Measurements from ENCODE around the gene HSD11B1L.

Gene HSD11B1L

DNA sequence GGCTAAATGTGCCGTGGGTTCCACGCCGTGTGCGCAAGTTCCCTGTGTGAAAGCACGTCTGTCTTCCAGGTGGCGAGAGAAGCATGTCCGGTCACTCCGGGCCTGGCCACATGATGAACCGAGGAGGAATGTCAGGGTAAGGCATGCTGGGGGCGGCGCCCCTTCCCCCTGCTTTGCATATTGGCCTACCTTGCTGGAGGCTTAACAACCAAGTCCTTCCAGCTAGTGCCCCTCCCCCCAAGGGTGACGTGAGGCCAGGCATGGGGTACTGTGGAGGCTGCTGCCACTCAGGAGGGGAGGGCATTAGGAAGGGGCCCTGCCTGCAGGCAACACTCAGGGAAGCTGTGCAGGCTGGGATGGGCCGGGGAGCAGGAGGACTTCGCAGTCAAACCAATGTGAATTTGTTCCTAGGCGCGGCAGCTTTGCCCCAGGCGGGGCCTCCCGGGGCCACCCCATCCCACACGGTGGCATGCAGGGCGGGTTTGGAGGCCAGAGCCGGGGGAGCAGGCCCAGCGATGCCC, 13.0 kb upstream of the HSD11B1L start:
- no peak for DNase-seq

DNA sequence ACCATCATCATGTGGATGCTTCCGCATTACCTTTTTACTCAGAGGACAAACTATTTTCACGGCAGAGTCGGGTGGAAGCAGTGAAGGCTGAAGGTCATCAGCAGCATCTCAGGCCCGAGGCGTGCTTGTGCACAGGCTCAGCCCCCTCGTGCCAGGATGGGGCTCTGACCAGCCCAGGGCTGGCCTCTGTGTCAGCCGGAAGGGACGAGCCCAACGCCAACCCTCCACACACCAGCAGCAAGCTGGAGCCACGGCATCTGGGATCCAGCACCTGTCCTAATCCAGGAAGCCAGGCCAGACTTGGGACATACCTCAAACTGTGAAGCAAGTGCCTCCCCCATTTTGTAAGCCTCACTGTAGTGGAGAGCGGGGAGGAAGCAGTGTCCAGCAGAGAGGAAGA, 11.6 kb upstream of the HSD11B1L start:
- DNase-seq: no peak

DNA sequence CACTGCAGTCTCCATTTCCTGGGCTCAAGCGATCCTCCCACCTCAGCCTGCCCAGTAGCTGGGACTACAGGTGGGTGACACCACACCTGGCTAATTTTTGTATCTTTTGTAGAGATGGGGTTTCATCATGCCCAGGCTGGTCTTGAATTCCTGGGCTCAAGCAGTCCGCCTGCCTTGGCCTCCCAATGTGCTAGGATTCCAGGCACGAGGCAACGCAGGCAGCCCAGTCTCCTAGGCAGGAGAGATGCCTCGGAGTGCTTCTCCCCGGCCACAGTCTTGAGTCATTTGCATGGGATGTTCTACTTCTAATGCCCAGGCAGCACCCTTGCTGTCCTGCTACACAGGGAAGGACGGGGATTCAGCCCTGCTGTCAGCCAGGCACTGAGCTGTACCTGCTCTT, 9.2 kb upstream of the HSD11B1L start:
- DNase-seq: no peak

DNA sequence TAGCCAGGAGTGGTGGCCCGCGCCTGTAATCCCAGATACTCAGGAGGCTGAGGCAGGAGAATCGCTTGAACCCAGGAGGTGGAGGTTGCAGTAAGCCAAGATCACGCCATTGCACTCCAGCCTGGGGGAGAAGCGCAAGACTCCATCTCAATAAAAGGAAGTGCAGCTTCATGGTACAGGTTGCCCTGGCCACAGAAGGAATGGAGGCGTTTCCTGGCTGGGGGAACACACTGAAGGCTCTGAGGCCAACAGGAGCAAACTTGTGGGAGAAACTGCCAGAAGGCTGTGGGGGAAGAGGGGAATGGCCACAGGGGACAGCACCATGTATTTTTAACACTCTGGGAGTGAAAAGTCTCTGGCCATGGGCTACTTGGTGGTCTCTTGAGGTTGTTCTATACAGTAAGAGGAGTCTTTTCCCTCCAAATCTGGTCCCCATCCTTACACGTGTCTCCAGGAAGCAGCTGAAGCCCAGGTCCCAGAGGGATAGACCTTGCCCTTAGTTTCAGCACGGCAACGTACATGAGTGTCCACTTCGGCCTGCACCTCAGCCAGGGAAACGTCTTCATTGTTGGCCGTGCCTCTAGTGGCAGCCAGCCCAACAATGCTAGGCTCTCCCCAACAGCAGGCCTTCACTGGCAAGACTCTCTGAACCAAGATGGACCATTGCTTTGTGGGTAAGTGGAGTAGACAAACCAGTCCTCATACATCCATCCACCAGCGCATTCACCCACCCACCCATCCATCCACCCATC, 7.9 kb upstream of the HSD11B1L start:
- no peak for DNase-seq

DNA sequence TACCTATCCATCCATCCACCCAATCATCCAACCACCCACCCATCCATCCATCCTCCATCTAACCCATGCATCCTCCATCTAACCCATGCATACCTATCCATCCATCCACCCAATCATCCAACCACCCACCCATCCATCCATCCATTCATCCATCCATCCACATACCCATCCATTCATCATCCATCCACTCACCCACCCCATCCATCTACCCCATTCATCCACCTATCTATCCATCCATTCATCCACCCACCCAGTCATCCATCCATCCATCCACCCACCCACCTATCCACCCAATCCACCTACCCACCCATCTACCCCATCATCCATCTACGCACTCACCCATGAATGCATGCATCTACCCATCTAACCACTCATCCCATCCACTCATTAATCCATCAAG, 7.1 kb upstream of the HSD11B1L start:
- DNase-seq: no peak

DNA sequence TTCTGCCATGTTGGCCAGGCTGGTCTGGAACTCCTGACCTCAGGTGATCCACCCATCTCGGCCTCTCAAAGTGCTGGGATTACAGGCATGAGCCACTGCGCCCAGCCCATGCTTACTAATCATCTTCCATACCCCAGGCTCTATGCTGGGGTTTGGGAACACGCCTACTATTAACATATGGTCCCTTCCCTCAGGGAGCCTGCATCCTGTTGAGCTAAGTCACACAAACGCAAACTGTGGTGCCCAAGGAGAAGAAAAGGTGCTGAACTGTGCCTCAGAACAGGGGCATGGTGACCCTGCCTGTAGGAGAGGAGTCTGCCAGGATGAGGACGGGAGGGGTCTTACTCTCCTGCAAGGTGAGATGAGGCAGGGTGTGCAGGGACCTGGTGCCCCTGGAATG, 6.1 kb upstream of the HSD11B1L start:
- no peak for DNase-seq

DNA sequence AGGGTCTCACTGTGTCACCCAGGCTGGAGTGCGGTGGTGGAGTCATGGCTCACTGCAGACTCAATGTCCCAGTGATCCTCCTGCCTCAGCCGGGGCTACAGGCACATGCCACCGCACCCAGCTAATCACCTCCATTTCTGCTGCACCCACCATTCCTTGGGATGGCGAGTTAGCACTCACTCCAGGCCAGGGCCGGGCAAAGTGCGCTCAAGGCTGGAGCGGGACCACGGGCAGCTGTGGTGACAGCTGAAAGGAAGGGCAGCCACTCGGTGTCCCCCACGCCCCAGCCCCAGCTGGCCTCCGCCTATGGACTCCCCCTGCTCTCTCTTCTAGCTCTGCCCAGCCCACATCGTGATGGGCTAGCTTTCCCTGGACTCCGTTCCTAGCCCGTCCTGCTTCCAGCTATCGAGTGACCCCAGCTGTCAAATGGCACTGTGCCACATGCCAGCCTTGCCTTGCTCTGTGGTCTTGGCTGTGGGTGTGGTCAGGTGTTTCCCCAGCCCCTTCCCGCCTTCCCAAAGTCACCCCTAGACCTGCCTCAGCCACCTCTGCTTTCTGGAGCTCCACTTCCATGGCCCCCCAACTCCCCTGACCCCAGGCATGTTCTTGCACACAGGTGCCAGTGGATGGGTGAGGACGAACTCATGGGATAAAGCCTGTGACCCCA, 4.6 kb upstream of the HSD11B1L start:
- DNase-seq: no peak

DNA sequence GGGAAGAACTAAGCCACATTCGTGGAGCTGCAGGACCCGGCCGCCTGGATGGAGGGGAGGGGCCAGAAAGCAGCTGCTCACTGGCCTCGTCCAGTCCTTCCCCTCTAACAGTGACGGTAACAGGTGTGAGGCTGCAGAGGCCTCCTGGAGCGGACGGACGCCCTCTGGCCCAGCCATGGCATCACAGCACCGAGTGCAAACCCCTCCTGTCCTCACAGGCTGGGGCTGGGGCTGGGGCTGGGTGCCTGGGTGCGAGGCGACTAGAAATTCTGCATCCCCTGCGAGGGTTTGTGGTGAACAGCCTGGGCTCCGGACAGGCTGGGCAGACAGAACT, 4.1 kb upstream of the HSD11B1L start:
- DNase-seq: no peak

DNA sequence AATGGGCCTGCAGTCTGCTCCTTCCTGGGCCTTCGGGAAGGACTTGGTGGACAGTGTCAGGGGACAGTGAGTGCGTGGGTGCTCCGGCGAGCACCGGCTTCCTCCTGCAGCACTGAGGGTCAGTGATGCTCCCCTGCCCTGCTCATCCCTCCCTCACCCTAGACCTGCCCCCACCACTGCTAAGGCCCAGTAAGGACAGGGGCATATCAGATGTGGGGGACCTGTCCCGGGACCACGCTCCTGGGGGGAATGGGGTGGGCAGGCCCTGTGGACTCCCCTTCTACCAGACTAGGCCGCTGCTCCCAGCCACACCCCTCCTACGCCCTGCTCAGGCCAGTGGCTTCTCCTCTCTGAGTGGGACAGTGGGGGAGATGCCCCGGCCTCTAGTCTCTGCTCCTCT, 3.7 kb upstream of the HSD11B1L start:
- no peak for DNase-seq

DNA sequence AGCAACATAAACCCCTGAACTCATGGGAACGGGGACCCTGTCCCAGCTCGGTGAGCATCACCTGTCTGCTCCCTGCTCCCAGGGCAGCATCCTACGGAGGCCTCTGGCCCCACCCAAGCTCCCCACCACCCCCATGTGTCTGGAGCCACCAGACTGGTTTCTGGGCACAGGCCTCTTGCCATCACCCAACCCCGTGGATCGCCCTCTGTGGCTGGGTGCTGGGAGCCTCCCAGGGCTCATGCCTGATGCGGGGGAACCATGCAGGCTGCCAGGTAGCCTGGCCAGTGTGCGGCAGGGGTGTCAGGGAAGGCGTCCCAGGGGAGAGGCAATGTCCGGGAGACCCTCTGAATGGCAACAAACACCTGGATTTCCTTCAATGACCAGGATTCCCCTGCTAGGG, 3.2 kb upstream of the HSD11B1L start:
- DNase-seq: no peak

DNA sequence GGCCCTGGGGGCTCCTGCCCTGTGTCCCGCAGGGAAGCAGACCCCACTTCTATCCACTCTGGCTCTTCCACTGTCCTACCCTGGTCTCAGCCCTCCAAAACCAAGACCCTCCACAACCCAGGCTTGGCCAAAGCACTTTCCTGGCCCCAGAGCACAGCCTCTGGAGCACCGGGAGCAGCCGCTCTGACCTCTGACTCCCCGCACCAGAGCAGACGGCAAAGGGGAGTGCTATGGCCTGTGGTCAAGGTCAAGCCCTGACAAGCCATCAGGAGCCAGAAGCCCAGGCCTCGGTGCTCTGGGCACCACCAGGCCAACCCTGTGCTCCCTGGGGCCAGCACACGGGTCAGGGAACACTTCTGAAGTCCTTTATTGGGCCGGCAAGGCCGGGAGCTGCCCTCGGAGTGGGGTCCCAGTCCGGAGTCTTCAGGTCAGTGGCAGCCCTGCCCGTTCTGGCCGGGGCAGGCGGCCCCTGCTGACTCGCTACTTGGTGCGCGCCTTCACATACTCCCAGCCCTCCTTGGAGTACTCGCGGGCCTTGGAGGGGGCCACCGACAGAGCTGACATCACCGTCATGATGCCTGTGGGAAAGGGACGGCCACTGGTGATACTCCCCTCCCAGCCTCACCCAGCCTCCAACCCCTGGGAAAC, 2.6 kb upstream of the HSD11B1L start:
- DNase-seq: no peak

DNA sequence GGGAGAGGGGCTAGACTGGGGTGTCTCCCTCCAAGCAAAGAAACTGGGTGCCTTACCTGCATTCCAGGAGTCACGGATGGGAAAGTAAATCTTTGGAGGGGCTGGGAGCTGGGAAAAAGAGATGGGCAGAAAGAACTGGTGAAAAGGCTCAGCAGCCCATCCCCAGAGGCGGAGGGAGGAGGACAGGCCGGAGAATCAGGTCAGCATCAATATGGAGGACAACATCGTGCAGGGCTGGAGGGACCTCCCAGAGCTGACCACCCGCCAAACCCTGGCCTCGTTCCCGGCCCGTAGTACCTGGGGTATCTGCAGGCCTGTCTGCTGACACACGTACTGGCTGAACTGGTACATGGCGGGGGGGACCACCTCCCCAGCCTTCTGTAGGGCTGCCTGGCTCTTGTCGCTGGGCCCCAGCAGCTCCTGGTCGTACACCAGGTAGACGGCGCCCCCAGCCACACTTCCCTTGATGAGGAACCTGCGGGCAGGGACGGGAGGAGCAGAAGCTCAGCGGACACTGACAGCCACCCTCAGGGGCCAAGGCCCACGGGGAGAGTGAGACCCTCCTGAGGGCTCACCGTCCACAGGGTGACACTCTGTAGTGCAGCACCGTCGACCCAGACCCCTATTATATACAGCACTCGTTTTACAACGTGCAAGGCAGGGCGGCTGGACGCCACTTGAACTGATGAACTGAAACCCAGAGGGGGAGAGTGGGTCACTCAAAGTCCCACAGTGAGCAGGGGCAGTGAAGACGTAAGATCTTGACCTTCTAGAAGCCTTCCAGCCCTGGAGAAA, 1.3 kb upstream of the HSD11B1L start:
- DNase-seq: no peak

DNA sequence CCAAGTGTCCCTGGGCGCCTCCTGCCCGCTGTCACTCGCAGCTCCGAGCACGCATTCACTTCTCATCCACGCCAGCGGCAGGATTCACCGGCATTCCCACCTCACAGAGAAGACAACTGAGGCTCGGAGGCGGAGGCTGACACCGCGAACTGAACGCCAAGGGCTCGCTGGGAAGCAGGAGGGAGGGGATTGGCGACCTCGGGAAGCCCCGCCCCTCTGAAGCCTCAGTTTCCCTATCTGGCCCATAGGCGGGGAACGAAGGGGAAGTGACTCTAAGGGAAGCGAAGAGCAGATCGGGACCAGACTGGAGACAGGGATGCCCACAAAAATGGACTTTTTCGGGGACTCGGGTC, 767 bp upstream of the HSD11B1L start:
- no peak for DNase-seq

DNA sequence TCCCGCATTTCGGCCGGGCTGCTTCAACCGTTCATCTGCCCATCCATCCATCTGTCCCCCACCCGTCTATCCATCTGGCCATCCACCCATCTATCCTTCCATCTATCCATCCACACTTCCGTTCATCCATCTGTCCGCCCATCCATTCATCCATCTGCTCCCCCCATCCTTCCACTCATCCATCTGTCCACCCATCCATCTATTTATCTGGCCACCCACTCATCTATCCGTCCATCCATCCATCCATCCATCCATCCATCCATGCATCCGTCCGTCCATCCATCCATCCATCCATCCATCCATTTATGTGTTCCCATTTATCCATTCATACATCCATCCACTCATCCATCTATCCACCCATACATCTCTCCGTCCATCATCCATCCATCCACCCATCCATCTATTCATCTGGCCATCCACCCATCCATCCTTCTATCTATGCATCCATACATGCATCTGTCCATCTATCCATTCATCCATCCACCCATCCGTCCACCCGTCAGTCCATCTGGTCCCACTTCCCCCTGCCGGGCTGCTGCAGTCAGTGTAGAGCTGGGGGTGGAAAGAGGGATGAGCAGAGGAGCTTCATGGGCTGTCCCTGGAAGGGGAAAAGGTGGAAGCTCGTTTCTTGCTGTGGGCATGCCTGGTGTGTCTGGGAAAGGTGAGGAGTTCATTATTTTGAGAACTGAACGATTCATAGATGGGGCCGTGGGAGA, 722 bp downstream of the HSD11B1L start:
- DNase-seq: no peak

DNA sequence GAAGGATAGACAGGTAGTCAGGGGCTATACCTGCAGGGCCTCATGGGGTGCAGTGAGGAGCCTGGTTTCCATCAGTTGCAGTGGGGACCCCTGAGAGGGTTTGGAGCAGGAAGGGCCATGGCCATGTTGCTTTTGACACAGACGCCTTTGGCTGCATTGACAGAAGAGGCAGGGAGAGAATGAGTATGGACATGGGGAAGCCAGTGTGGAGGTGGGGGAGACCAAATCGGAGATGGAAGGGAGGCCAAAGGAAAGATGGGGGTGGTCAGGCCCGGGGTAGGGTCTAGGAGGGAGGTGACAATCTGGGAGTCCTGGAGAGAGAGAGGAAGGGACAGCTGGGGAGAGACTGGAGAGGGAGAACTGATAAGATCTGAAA, 1.3 kb downstream of the HSD11B1L start:
- no peak for DNase-seq

DNA sequence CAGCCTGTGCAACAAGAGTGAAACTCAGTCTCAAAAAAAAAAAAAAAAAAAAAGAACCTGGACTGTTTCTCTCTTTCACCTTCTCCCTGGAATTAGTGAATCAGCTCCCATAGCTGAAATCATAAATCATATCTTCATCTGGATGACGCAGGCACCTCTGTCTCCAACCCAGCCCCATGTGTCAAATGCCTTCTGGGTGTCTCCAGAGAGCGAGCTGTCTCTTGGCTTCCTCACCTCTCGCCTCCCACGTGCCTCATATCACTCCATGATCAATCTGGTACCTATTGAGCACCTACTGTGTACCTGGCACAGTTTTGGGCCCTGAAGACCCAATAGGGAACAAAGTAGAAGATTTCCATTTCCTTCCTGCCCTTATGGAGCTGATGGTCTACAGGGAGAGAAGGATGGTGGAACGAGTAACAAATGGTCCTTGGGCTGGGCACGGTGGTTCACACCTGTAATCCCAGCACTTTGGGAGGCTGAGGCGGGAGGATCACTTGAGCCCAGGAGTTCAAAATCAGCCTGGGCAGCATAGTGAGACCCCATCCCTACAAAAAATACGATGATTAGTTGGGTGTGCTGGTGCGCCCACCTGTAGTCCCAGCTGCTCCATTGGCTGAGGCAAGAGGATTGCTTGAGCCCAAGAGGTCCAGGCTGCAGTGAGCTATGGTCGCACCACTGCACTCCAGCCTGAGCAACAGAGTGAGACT, 2.5 kb downstream of the HSD11B1L start:
- DNase-seq: no peak

DNA sequence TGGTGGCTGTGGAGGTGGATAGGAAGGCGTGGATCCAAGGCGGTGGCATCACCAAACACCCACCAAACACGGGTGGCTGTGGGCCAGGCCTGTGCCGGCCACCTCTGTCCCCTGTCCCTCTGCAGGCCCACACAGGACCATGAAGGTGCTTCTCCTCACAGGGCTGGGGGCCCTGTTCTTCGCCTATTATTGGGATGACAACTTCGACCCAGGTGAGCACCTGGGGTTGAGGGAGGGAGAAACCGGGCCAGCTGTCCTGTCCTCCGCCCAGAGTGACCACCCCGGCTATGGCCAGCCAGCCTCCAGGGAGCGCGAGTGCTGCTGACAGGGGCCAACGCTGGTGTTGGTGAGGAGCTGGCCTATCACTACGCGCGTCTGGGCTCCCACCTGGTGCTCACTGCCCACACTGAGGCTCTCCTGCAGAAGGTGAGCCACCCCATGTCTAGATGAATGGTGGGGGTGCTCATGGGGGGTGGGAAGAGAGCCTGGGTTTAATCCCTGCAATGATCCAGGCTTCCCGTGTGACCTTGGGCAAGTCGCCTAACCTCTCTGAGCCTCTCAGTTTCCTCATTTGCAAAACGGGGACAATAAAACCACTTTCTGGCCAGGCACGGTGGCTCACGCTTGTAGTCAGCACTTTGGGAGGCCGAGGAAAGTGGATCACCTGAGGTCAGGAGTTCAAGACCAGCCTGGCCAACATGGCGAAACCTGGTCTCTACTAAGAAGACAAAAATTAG, 4.0 kb downstream of the HSD11B1L start:
- no peak for DNase-seq

DNA sequence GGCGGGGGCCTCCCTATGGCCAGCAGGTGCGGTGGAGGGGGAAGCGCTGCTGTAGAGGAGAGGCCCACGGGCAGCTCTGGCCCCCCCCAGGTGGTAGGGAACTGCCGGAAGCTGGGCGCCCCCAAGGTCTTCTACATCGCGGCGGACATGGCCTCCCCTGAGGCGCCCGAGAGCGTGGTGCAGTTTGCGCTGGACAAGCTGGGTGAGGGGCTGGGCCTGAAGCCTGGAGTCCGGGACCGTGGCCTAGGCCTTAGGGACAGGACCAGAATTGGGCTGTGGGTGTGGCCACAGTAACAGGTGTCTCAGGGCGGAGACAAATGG, 5.5 kb downstream of the HSD11B1L start:
- DNase-seq: no peak

DNA sequence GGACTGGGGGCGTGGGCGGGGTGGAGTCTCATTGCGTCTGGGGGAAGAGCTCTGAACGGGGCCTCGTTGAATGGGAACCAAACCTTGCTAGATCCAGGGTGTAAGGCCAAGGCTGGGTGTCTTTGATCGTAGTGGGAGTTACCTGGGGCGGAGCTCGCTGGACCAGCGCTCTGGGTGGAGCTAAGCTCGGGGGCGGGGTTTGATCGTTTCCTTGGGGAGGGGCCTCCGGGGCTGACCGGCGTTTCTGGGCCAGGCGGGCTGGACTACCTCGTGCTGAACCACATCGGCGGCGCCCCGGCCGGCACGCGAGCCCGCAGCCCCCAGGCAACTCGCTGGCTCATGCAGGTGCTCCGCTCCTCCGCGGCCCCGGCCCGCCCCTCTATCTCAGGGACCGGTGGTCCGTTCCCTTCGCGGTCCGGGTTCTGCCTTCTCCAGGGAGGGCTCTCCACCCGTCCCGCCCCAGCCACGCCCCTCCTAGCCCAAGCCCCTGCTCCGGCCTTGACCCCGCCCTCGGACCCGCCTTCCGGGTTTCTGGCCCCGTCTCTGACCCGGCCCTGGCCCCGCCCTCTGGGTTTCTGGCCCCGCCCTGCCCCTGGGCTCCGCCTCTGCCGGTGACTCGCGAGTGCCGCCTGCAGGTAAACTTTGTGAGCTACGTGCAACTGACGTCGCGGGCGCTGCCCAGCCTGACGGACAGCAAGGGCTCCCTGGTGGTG, 6.0 kb downstream of the HSD11B1L start:
- peak; percentile 83 to 94 (median 93) for DNase-seq

DNA sequence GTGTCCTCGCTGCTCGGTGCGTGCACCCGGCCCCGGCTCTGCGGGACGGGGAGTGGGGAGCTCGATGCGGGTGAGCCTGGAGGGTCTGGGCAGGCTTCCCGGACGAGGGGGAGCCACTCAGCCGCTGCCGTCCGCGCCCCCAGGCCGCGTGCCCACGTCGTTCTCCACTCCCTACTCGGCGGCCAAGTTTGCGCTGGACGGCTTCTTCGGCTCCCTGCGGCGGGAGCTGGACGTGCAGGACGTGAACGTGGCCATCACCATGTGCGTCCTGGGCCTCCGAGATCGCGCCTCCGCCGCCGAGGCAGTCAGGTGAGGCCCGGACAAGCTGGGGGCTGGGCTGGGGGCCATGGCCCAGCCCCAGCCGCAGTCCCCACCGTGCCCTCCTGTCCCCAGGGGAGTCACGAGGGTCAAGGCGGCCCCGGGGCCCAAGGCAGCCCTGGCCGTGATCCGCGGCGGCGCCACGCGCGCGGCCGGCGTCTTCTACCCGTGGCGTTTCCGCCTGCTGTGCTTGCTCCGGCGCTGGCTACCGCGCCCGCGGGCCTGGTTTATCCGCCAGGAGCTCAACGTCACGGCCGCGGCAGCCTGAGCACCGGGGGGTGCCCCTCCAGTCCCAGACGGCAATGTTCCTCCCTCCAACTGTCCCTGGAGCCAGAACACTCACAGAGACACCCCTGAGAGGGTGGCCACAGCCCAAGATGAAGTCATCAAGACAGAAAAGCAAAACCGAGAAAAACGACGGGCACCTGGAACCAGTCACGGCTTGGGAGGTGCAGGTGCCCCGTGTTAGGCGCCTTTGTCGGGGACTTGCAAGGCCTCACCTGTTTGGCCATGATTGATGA, 6.8 kb downstream of the HSD11B1L start:
- no peak for DNase-seq
